ENCODE data around the gene ABCD3. TPM values are rescaled to one million over a fixed set of nuclear protein-coding genes. Genes with fewer than 3 reads are reported as not detected.

Gene ABCD3
- total and polyA plus RNA-seq, 2 donors from 2014 or later, result 43.2 to 65.1 TPM

- Histone ChIP-seq H3K9me3 (ENCODE audit: control insufficient read depth in 2 of 3, insufficient read depth in 1 of 3, low read length in 3 of 3) (no peaks in the 10 kb centered on the region), H3K27ac (ENCODE audit: low read depth in 2 of 2, low read length in 2 of 2) (no peak overlapping the region), H3K4me1 (ENCODE audit: control insufficient read depth in 2 of 3, insufficient read depth in 2 of 3, low read depth in 1 of 3, low read length in 3 of 3) (no peaks in the 10 kb centered on the region), H3K4me3 (ENCODE audit: low read length in 3 of 3) (no peak overlapping the region), H3K36me3 (ENCODE audit: control insufficient read depth in 2 of 3, insufficient read depth in 3 of 3, low read length in 3 of 3) (peaks cover 0 to 17% (median 6%) of the 10 kb centered on the region in 3 donors), H3K27me3 (ENCODE audit: control insufficient read depth, insufficient read depth, low read length) (no peaks in the 10 kb centered on the region), H3K9ac (ENCODE audit: low read length in 3 of 3) (no peak overlapping the region)
- FAIRE-seq, result no peak
- DNase-seq, result no peak
- TF ChIP-seq CTCF (IDR thresholded peaks at IDR 0.05; ENCODE audit: borderline replicate concordance, extremely low read depth, insufficient read depth), result no peak
- intact Hi-C loops (cut with DNase I), result no loop called here
These were observed 86.4 kb downstream of the ABCD3 start for GRCh38 chr1:94504601-94505000.

- DNase-seq, result no peak
- Histone ChIP-seq H3K4me1 (ENCODE audit: control insufficient read depth in 2 of 3, insufficient read depth in 2 of 3, low read depth in 1 of 3, low read length in 3 of 3) (no peaks in the 10 kb centered on the region), H3K9ac (ENCODE audit: low read length in 3 of 3) (no peak overlapping the region), H3K27ac (ENCODE audit: low read depth in 2 of 2, low read length in 2 of 2) (no peak overlapping the region), H3K4me3 (ENCODE audit: low read length in 3 of 3) (no peak overlapping the region), H3K9me3 (ENCODE audit: control insufficient read depth in 2 of 3, insufficient read depth in 1 of 3, low read length in 3 of 3) (no peaks in the 10 kb centered on the region), H3K36me3 (ENCODE audit: control insufficient read depth in 2 of 3, insufficient read depth in 3 of 3, low read length in 3 of 3) (peaks cover 0 to 6% (median 0%) of the 10 kb centered on the region in 3 donors), H3K27me3 (ENCODE audit: control insufficient read depth, insufficient read depth, low read length) (no peaks in the 10 kb centered on the region)
- intact Hi-C loops (cut with DNase I), result no loop called here
- FAIRE-seq, result no peak
- no peak for TF ChIP-seq CTCF (IDR thresholded peaks at IDR 0.05; ENCODE audit: borderline replicate concordance, extremely low read depth, insufficient read depth)
These were observed 94.6 kb downstream of the ABCD3 start for GRCh38 chr1:94512816-94513215.

- FAIRE-seq, result no peak
- Histone ChIP-seq H3K9ac (ENCODE audit: low read length in 3 of 3) (no peak overlapping the region), H3K9me3 (ENCODE audit: control insufficient read depth in 2 of 3, insufficient read depth in 1 of 3, low read length in 3 of 3) (no peaks in the 10 kb centered on the region), H3K4me1 (ENCODE audit: control insufficient read depth in 2 of 3, insufficient read depth in 2 of 3, low read depth in 1 of 3, low read length in 3 of 3) (no peaks in the 10 kb centered on the region), H3K27ac (ENCODE audit: low read depth in 2 of 2, low read length in 2 of 2) (no peak overlapping the region), H3K4me3 (ENCODE audit: low read length in 3 of 3) (no peak overlapping the region), H3K36me3 (ENCODE audit: control insufficient read depth in 2 of 3, insufficient read depth in 3 of 3, low read length in 3 of 3) (peaks cover 0 to 6% (median 0%) of the 10 kb centered on the region in 3 donors), H3K27me3 (ENCODE audit: control insufficient read depth, insufficient read depth, low read length) (no peaks in the 10 kb centered on the region)
- peak; percentile 37 for TF ChIP-seq CTCF (IDR thresholded peaks at IDR 0.05; ENCODE audit: borderline replicate concordance, extremely low read depth, insufficient read depth)
- intact Hi-C loops (cut with DNase I), result no loop called here
- DNase-seq, result peak in 3 of 5 donors; percentile 19 to 59 (median 39)
These were observed 96.0 kb downstream of the ABCD3 start for GRCh38 chr1:94514095-94514727.
